Neuronal stem cell (in vitro differentiated cells): Measurements from ENCODE around the gene MYH1.
A peak's percentile ranks its signal among the peaks of the same experiment; 100 is the strongest.

ENCODE experiments used
- DNase-seq: peaks from one replicate; pipeline ENCODE4 v3.0.0-alpha.2; 2013; ENCODE audit warnings: low spot score
- H2AFZ ChIP-seq: one replicate; pipeline ENCODE4 v1.6.1; 2013; ENCODE audit warnings: mild to moderate bottlenecking, low read length, inconsistent platforms
- H2AK5ac ChIP-seq: 2 replicates; pipeline ENCODE4 v1.6.1; 2013; ENCODE audit warnings: low read depth, mild to moderate bottlenecking, inconsistent platforms, low read length, moderate library complexity, mixed read lengths
- H2BK120ac ChIP-seq: 2 replicates; pipeline ENCODE4 v1.6.1; 2013; ENCODE audit warnings: low read depth, mild to moderate bottlenecking, inconsistent platforms, low read length, moderate library complexity, mixed read lengths
- H2BK12ac ChIP-seq: one replicate; pipeline ENCODE4 v1.6.1; 2013; ENCODE audit warnings: low read length, inconsistent platforms
- H2BK15ac ChIP-seq: 2 replicates; pipeline ENCODE4 v1.6.1; 2013; ENCODE audit warnings: mild to moderate bottlenecking, low read length, inconsistent platforms, mixed read lengths
- H2BK5ac ChIP-seq: one replicate; pipeline ENCODE4 v1.6.1; 2013; ENCODE audit warnings: inconsistent platforms, mild to moderate bottlenecking, low read length, moderate library complexity
- H3K14ac ChIP-seq: one replicate; pipeline ENCODE4 v1.6.1; 2013; ENCODE audit warnings: low read length, inconsistent platforms
- H3K18ac ChIP-seq: 2 replicates; pipeline ENCODE4 v1.6.1; 2013; ENCODE audit warnings: low read length, inconsistent platforms
- H3K23ac ChIP-seq: 2 replicates; pipeline ENCODE4 v1.6.1; 2013; ENCODE audit warnings: low read depth, mild to moderate bottlenecking, mixed read lengths, low read length, inconsistent platforms; ENCODE audit not compliant: poor library complexity
- H3K27ac ChIP-seq: replicated peaks from 3 replicates; pipeline ENCODE4 v1.5.1; 2013; ENCODE audit warnings: low read length, inconsistent platforms
- H3K27me3 ChIP-seq, 3 experiments: 2 replicates each; pipeline ENCODE4 v1.6.1; 2013; ENCODE audit warnings: low read length in 3 of 3, mild to moderate bottlenecking in 2 of 3, inconsistent platforms in 1 of 3, low read depth in 1 of 3, mixed read lengths in 1 of 3, moderate library complexity in 1 of 3; ENCODE audit not compliant: control insufficient read depth in 3 of 3, insufficient read depth in 3 of 3
- H3K36me3 ChIP-seq, 2 donors: replicated peaks in 1 of 2; 2 replicates each; pipeline ENCODE4 v1.6.1; 2013; ENCODE audit warnings: low read length in 2 of 2; ENCODE audit not compliant: control insufficient read depth in 2 of 2, insufficient read depth in 2 of 2
- H3K4ac ChIP-seq: 2 replicates; pipeline ENCODE4 v1.6.1; 2013; ENCODE audit warnings: inconsistent platforms, mild to moderate bottlenecking, low read length, moderate library complexity
- H3K4me1 ChIP-seq, 2 donors: 1 replicate in 1 of 2; 2 replicates in 1 of 2; pipeline ENCODE4 v1.6.1; 2013; ENCODE audit warnings: low read length in 2 of 2, low read depth in 1 of 2; ENCODE audit not compliant: control insufficient read depth in 2 of 2, insufficient read depth in 1 of 2
- H3K4me2 ChIP-seq: one replicate; pipeline ENCODE4 v1.6.1; 2013; ENCODE audit warnings: mild to moderate bottlenecking, low read length, inconsistent platforms; ENCODE audit not compliant: insufficient read depth, poor library complexity, severe bottlenecking
- H3K4me3 ChIP-seq, 2 donors: 2 replicates each; pipeline ENCODE4 v1.5.1; 2013; ENCODE audit warnings: low read length in 2 of 2, mild to moderate bottlenecking in 2 of 2, inconsistent platforms in 1 of 2, moderate library complexity in 1 of 2
- H3K79me1 ChIP-seq: one replicate; pipeline ENCODE4 v1.6.1; 2013; ENCODE audit warnings: low read depth, mild to moderate bottlenecking, inconsistent platforms, low read length, moderate library complexity
- H3K9ac ChIP-seq: one replicate; pipeline ENCODE4 v1.6.1; 2013; ENCODE audit warnings: mild to moderate bottlenecking, low read depth, low read length, inconsistent platforms; ENCODE audit not compliant: poor library complexity
- H3K9me3 ChIP-seq, 2 donors: replicated peaks in 1 of 2; 2 replicates each; pipeline versions ENCODE3 to v1.6.1; 2013; ENCODE audit warnings: low read length in 2 of 2, mild to moderate bottlenecking in 2 of 2, inconsistent platforms in 1 of 2, low read depth in 1 of 2, mixed read lengths in 1 of 2, moderate library complexity in 1 of 2; ENCODE audit not compliant: control insufficient read depth in 2 of 2, insufficient read depth in 1 of 2
- H4K8ac ChIP-seq: one replicate; pipeline ENCODE4 v1.6.1; 2013; ENCODE audit warnings: low read depth, mild to moderate bottlenecking, inconsistent platforms, low read length, moderate library complexity
- H4K91ac ChIP-seq: one replicate; pipeline ENCODE4 v1.6.1; 2013; ENCODE audit warnings: low read length, low read depth, mild to moderate bottlenecking, inconsistent platforms; ENCODE audit not compliant: poor library complexity
- WGBS, 2 donors: extraction: QIAGEN DNeasy Blood & Tissue Kit; methylation state at CpG; one replicate each; pipeline ENCODE4 v1.1.7; 2013; ENCODE audit warnings: missing lambda C conversion rate in 2 of 2, mixed read lengths in 1 of 2; ENCODE audit not compliant: insufficient read length in 2 of 2, insufficient replicate concordance in 1 of 2; ENCODE audit errors: extremely low coverage in 2 of 2; 5-methylcytosine and 5-hydroxymethylcytosine counted together

The MYH1 gene

DNA sequence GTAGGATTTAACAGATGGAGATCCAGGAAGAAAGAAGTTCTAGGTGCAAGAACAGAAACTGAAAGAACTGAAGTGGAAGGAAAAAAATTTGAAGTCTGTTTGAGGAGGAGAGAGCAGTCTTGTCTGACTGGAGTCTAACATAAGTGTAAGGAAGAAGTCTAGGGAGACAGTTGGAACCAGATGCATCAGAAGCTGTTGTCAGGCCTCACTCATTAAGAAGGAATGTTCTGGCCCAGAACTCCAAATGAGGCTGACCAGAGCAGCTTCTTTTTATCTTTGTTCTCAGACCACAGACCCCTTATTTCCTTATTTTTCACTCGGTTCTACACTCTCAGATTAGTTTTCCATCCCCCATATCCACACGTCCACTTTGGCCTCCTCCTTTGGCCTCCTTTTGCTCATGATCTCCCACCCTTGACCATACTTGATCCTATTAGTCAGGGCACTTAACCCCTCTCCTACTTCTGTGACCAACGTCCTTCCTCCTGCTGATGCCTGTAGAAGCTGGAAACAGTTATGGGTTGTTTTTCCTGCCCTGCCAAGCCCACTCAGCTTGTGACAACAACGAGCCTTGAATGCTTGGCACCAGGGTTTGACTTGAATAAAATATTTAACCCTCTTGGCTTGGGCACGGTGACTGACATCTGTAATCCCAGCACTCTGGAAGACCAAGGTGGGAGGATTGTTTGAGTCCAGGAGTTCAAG, 38.1 kb upstream of the MYH1 start:
- Histone ChIP-seq H3K36me3 (no peaks in the 10 kb centered on the region), H2BK12ac (no peak overlapping the region), H2AK5ac (no peak overlapping the region), H3K4me2 (no peak overlapping the region), H3K23ac (no peak overlapping the region), H3K4ac (no peak overlapping the region), H3K79me1 (no peaks in the 10 kb centered on the region), H3K18ac (no peak overlapping the region), H3K4me1 (no peaks in the 10 kb centered on the region), H4K91ac (no peak overlapping the region), H3K9me3 (no peaks in the 10 kb centered on the region), H2BK5ac (no peak overlapping the region), H3K9ac (no peak overlapping the region), H3K14ac (no peak overlapping the region), H2AFZ (no peak overlapping the region), H4K8ac (no peak overlapping the region), H3K27ac (no peak overlapping the region), H2BK120ac (no peak overlapping the region), H3K27me3 (no peaks in the 10 kb centered on the region), H3K4me3 (no peak overlapping the region), H2BK15ac (no peak overlapping the region)
- no CpG with 5 or more reads among the region's 5 CpGs for WGBS, 2 donors
- no peak for DNase-seq

- no CpG with 5 or more reads among the region's 4 CpGs for WGBS, 2 donors
- Histone ChIP-seq H4K91ac (no peak overlapping the region), H2BK120ac (no peak overlapping the region), H3K14ac (no peak overlapping the region), H3K18ac (no peak overlapping the region), H3K9ac (no peak overlapping the region), H2AK5ac (no peak overlapping the region), H3K4me2 (no peak overlapping the region), H2BK15ac (no peak overlapping the region), H3K4ac (no peak overlapping the region), H3K9me3 (no peaks in the 10 kb centered on the region), H3K4me1 (peaks cover 2 to 9% of the 10 kb centered on the region in 2 donors), H2AFZ (no peak overlapping the region), H4K8ac (no peak overlapping the region), H3K79me1 (no peaks in the 10 kb centered on the region), H3K4me3 (no peak overlapping the region), H2BK12ac (no peak overlapping the region), H3K27ac (peak overlapping the region; percentile 81), H3K27me3 (peaks cover 0 to 5% (median 0%) of the 10 kb centered on the region in 3 experiments), H3K36me3 (no peaks in the 10 kb centered on the region), H3K23ac (no peak overlapping the region), H2BK5ac (no peak overlapping the region)
- DNase-seq, result no peak
Observed at GRCh38 chr17:10550014-10550413, 31.7 kb upstream of the MYH1 start.

GRCh38 chr17:10549096-10549842, 30.9 kb upstream of the MYH1 start, which contains the start of gene MYH2:
MYH2 (minus strand) TSS chr17:10549658; CDS start chr17:10547920, 1,738 bp downstream.
- DNase-seq, result peak; percentile 66
- Histone ChIP-seq H4K91ac (no peak within 1 kb of the TSS), H3K14ac (no peak within 1 kb of the TSS), H3K4ac (no peak within 1 kb of the TSS), H3K4me1 (peaks cover 2 to 9% of the 10 kb centered on the region in 2 donors), H3K79me1 (no peaks in the 10 kb centered on the region), H3K27ac (peak within 1 kb of the TSS; percentile 81), H2BK15ac (no peak within 1 kb of the TSS), H4K8ac (no peak within 1 kb of the TSS), H3K4me2 (peak within 1 kb of the TSS; percentile 23), H3K9me3 (no peaks in the 10 kb centered on the region), H2AFZ (no peak within 1 kb of the TSS), H2BK120ac (no peak within 1 kb of the TSS), H2AK5ac (no peak within 1 kb of the TSS), H3K27me3 (peaks cover 0 to 5% (median 0%) of the 10 kb centered on the region in 3 experiments), H3K9ac (no peak within 1 kb of the TSS), H2BK5ac (no peak within 1 kb of the TSS), H3K18ac (no peak within 1 kb of the TSS), H3K23ac (no peak within 1 kb of the TSS), H3K36me3 (no peaks in the 10 kb centered on the region), H3K4me3 (no peak within 1 kb of the TSS), H2BK12ac (no peak within 1 kb of the TSS)
- WGBS, 2 donors, result no CpG with 5 or more reads among the region's 9 CpGs

DNA sequence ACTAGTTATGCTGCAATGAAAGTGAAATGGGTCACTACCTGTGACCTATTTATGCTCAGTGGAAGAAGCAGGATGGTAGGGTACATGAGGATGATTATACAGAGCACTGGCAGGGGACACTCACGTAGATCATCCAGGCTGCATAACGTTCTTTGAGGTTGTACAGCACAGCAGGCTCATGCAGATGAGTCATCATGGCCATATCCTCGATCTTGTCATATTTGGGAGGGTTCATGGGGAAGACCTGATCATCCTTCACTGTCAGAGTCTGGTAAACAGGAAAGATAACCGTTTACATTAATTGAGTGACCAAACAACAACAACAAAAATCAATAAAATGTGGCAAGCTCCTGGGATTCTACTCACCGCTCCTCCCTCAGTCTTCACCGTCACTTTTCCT, 29.0 kb upstream of the MYH1 start:
- Histone ChIP-seq H2BK12ac (no peak overlapping the region), H3K4me1 (peaks cover 2 to 9% of the 10 kb centered on the region in 2 donors), H3K4ac (no peak overlapping the region), H3K4me2 (no peak overlapping the region), H3K36me3 (no peaks in the 10 kb centered on the region), H2BK5ac (no peak overlapping the region), H2BK120ac (no peak overlapping the region), H2BK15ac (no peak overlapping the region), H3K23ac (no peak overlapping the region), H3K27ac (no peak overlapping the region), H3K79me1 (no peaks in the 10 kb centered on the region), H3K9ac (no peak overlapping the region), H2AK5ac (no peak overlapping the region), H3K27me3 (peaks cover 0 to 5% (median 0%) of the 10 kb centered on the region in 3 experiments), H4K91ac (no peak overlapping the region), H2AFZ (no peak overlapping the region), H4K8ac (no peak overlapping the region), H3K9me3 (no peaks in the 10 kb centered on the region), H3K14ac (no peak overlapping the region), H3K18ac (peak overlapping the region; percentile 72), H3K4me3 (no peak overlapping the region)
- no peak for DNase-seq
- no CpG with 5 or more reads among the region's 6 CpGs for WGBS, 2 donors
